Lower leg skin (tissue), 3 donors: ENCODE data around the gene MEP1B.

Source experiments
- POLR2A ChIP-seq, 2 donors: fragments of 450-650 bp; IDR thresholded peaks; one replicate each; pipeline ENCODE4 v1.6.1; 2016 to 2017; ENCODE audit warnings: antibody characterized with exemption in 2 of 2, mild to moderate bottlenecking in 1 of 2, moderate library complexity in 1 of 2
- TF ChIP-seq, protein P1 (sequence below), 3 donors: fragments of 450-650 bp; IDR thresholded peaks; one replicate each; pipeline ENCODE4 v1.5.1; 2016; ENCODE audit warnings: antibody characterized with exemption in 3 of 3, mild to moderate bottlenecking in 3 of 3, moderate library complexity in 2 of 3

DNA sequence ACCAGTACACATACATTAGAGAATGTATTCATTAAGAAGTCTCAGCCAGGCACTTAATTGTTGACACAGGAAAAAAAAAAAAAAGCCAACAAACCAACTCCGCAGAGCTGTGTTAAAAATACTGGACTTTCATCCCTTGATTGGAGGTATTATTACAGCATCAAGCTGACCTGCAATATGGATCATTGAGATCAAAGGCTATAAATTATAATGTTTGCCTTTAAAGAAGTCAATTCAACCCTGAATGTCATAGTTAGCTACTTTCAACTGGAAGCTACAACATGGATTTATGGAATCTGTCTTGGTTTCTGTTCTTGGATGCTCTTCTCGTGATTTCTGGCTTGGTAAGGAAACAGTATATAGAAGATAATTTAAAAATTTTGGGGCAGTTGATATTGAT lies at the start of gene MEP1B:
- TF ChIP-seq, protein P1, sequence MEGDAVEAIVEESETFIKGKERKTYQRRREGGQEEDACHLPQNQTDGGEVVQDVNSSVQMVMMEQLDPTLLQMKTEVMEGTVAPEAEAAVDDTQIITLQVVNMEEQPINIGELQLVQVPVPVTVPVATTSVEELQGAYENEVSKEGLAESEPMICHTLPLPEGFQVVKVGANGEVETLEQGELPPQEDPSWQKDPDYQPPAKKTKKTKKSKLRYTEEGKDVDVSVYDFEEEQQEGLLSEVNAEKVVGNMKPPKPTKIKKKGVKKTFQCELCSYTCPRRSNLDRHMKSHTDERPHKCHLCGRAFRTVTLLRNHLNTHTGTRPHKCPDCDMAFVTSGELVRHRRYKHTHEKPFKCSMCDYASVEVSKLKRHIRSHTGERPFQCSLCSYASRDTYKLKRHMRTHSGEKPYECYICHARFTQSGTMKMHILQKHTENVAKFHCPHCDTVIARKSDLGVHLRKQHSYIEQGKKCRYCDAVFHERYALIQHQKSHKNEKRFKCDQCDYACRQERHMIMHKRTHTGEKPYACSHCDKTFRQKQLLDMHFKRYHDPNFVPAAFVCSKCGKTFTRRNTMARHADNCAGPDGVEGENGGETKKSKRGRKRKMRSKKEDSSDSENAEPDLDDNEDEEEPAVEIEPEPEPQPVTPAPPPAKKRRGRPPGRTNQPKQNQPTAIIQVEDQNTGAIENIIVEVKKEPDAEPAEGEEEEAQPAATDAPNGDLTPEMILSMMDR (IDR thresholded peaks at IDR 0.05), result no peak
- no peak for TF ChIP-seq POLR2A (IDR thresholded peaks at IDR 0.05)
